ENCODE measurements around the gene RAD51AP1.
"Not testable (repeated sequence)": the region's sequence is repeated elsewhere in the genome, so short reads cannot be mapped to it uniquely, and the experiment has no call there.

RAD51AP1 gene, protein sequence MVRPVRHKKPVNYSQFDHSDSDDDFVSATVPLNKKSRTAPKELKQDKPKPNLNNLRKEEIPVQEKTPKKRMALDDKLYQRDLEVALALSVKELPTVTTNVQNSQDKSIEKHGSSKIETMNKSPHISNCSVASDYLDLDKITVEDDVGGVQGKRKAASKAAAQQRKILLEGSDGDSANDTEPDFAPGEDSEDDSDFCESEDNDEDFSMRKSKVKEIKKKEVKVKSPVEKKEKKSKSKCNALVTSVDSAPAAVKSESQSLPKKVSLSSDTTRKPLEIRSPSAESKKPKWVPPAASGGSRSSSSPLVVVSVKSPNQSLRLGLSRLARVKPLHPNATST

DNA sequence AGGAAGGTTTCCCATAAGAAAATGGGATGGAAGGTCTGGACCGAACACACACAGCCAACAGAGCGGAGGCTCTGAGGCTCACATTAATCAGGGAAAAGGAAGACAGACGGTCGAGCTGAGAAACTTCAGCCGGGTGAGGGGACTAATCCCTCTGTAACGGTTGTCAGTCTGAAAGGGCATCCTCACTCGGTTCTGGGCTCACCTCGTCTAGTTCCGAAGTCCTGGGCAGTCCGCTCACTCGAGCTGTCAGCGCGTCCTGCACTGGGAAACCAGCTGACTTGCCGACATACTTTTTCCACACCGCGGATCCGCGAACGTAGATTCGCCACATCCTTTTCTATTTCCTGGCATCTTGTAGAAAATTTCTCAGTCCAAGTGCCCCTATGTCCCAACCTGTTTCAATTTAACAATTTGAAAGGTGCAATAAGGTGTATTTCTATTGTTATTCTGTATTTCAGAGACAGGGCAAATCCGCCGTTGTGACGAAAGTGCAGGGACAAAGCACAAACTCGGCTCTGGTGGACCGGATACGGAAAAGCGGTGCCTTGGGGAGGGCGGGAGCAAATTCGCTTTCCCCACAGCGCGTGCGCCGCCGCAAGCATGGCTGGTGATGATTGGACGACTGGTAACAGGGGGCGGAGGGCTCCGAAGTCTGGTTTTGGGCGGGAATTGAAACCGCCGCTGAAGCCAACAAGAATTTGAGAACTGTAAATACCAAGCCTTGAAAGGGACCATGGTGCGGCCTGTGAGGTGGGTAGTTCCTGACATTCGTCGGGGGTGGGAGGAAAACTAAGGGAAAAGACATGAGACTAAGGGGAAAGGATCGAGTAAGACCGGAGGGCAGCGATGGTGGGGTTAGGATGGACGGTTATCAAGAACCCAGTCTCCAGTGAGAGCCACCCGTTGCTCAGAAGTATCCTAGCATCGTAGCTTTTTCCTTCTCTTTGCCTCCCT lies at the start of gene RAD51AP1:
Gene RAD51AP1 (plus strand): TSS at position 684 of the 954 bp plus-strand sequence. CDS start 50 bp downstream, at position 734.
- DNase-seq = peak; percentile 91

DNA sequence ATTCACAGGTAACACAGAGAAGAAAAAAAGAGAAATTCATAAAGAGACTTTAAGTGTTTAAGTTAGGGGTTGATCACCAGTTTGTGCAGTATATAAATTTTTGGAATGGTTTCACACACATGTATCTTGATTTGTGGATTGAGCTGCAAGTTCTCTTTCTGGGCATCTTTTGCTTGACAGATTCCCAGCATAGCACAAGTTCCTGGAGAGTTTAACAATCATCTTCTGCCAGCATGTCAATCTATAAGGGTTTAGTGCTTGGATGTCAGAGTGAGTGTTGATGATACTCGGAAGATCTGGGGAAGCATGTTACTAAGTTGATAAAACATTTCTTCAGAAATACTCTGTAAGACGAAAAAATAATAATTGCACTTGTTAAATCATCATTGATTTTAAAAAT lies 49.1 kb upstream of the RAD51AP1 start:
- DNase-seq = no peak

DNA sequence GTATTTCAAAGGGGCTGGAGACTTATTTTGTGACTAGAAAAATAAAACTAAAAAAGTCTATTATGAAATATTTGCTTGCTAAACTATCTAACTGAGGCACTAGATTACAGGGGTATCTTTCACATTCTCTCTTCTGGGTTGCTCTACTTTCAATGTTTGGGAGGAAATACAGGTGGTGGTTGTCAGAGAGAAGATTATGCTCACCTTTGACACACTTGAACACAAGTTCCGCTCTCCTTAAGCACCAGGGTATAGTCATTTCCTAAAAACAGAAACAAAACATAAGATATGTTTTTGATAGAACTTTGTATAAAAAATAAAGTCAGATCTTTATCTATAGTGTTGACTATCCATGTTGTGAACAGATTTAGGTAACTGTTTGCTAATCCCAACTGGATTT lies 47.7 kb upstream of the RAD51AP1 start:
- DNase-seq = no peak

DNA sequence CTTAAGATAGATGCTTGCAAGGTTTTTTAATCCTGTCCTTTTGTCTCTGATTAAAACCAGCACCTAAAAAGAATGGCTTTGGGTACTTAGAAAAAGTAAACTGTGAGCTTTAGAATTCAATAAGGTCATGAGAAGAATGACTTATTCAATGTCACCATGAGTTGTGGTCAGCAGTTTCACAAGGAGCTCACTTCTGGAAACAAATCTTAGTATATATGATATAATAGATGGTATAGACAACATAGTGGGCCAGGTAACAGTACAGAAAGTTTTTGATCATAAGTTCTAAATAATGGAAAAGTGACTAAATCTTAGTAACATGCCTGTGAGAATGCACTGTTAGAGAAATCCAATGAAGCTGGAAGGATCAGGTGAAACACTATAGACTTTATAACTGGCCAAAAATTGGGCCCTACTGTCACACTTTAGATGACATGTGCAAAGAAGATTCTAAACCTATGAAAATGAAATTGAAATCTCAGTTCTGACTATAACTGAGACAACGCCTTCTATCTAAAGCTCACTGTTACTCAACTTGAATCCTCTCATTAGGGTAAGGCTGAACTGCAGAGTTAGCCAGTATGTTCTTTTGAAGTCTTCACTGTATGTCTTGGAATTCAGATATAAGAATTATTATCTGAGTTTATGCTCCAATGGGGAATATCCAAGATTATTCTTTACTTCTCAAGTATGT lies 42.4 kb upstream of the RAD51AP1 start:
- DNase-seq = no peak

DNA sequence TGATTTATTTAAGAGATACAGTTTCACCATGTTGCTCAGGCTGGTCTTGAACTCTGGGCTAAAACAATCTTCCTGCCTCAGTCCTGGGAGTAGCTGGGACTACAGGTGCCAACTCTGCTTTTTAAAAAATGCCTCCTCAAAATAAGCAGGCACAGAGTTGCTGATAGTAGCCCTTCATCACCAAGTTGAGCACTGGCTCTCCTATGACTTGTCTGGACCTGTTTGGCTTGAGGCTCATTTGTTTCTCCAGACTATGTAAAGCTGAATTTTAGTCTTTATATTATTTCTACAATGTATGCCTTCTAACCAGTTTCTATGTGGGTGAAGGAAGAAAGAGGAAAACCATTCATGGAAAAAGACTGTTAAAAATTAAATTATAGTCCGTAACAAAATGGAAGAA lies 39.5 kb upstream of the RAD51AP1 start:
- DNase-seq = no peak

DNA sequence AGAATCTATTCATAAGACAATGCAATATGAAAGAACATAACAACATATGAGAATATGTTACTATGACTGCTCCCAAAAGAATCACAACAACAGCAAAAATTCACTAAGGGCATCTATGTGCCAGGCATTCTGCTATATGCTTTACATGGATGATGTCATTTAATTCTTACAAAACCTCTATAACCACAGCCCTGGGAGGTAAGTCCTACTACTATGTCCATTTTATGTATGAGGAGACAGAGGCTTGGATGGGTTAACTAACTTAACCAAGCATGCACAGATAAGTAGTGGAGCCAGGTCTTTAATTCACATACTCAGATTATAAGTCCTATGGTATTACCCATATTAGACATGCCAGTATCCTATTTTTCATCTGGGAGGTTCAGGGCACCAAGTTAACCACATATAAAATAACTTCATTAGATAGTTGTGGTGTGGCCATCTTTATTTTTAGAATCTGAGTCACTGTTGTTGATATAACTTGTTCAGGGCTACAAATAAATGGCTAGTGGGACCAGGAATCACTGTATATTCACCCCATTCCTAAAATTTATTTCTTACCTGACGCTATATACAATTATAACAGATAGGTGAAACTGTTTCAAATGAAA lies 33.2 kb upstream of the RAD51AP1 start:
- no peak for DNase-seq

DNA sequence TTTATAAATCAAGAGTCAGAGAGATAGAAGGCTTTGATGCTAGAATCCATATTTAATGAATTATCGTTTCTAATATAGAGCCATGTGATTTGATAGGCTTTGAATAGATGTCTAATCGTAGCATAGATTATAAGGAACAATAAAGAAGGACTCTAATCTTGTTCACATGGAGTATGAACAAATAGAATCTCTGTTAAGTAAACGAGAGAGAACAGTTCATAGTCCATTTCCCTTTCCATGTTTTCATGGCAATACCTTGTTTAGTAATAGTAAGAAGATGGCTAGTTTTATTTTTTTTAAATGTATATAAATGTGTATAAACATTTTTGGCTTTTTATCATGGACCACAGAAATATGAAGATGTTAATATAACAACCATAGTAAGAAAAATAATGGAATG lies 32.3 kb upstream of the RAD51AP1 start:
- no peak for DNase-seq

DNA sequence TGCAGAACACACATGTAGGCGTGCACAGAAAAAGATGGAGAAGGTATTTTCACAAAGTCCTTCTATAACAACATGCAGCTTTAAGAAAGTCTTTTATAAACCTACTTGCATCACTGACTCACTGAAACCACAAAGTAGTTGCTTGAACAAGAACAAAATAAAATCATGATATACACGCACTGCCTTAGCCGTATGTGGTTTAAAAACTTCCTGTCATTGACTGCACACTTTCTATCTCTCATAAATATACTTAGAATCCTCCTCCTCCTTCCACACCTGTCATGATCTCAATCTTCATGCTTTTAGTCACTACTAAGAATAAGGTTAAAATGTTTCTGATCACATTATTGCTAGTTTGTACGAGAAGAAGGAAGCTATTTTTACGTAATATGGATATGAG lies 31.8 kb upstream of the RAD51AP1 start:
- DNase-seq = no peak

DNA sequence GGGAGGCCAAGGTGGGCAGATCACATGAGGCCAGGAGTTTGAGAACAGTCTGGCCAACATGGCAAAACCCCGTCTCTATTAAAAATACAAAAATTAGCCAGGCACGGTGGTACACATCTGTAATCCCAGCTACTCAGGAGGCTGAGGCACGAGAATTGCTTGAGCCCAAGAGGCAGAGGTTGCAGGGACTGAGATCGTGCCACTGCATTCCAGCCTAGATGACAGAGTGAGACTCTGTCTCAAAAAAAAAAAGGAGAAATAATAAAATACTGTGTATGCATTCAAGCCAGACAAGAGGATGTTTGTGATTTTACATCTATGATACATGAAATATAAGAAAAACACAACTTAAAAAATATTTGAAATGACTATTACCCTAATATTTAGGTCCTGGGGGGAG lies 30.2 kb upstream of the RAD51AP1 start:
- not testable (repeated sequence) for DNase-seq

DNA sequence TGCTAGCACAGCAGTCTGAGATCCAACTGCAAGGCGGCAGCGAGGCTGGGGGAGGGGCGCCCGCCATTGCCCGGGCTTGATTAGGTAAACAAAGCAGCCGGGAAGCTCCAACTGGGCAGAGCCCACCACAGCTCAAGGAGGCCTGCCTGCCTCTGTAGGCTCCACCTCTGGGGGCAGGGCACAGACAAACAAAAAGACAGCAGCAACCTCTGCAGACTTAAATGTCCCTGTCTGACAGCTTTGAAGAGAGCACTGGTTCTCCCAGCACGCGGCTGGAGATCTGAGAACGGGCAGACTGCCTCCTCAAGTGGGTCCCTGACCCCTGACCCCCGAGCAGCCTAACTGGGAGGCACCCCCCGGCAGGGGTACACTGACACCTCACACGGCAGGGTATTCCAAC lies 29.4 kb upstream of the RAD51AP1 start:
- DNase-seq = not testable (repeated sequence)

DNA sequence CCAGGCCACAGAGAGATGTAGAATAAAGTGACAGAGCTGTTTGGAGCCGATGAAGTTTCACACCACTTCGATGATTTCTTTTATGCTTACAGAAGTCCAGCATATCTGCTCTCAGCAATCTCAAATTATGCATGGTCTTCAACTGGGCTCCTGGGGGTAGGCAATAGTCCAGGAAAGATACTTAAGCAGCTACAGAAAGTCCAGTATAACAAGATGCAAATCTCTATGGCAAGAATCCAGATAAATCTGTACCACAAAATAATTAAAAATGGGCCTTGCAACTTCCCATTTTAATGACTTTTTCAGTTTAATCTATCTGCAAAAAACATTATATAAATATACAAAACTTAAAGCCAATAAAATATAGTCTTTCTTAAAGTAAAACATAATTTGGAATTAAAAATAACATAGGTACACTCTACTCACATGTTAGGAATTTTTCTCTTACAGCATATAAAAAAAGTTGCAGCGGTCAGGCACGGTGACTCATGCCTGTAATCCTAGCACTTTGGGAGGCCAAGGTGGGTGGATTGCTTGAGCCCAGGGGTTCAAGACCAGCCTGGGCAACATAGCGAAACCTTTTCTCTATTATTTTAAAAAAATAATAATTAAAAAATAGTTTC lies 20.5 kb upstream of the RAD51AP1 start:
- no peak for DNase-seq

DNA sequence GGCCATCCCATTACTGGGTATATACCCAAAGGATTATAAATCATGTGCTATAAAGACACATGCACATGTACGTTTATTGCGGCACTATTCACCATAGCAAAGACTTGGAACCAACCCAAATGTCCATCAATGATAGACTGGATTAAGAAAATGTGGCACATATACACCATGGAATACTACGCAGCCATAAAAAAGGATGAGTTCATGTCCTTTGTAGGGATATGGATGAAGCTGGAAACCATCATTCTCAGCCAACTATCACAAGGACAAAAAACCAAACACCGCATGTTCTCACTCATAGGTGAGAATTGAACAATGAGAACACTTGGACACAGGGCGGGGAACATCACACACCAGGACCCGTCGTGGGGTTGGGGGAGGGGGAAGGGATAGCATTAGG lies 15.2 kb upstream of the RAD51AP1 start:
- DNase-seq = not testable (repeated sequence)

DNA sequence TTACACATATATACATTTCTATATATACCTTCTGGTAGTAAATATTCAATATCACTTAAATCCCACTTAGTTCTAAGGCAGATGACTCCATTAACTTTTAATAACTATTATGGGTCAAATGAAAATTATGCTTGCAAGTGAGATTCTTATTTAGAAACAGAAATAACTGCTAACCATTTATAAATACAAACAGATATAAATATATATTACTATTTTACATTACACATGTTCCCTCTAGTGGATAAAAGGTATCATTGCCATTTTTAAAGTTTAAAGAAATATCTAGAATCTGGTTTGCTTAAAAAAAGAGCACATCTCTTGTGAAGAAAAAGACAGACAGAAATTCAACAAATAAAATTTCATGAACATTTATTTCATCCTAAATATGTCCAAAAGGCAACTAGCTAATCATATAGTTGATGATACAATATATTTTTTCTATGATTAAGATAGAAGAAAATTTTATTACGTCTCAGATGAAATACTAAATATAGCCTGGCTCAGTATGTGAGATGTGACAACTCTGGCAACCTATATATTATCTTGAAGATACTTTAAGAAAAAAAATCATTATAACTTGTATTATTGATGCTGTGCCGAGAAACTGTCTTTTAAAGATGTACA lies 11.7 kb upstream of the RAD51AP1 start:
- DNase-seq = no peak

DNA sequence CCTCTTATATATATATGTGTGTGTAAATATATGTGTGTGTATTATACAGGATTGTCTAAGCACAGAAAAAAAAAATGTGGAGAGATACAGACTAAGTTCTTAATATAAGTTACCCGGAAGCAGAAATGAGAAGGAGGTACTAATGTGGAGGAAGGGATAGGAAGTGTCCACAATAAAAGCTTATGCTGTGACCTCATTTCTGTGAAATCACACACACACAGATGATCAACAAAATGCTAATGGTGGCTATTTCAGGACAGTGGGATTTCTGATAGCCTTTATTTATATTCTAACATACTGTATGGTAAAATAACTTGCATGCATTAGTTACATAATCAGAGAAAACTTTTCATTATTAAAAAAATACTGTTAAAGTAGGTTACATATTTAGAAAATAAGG lies 8.5 kb upstream of the RAD51AP1 start:
- DNase-seq = no peak

DNA sequence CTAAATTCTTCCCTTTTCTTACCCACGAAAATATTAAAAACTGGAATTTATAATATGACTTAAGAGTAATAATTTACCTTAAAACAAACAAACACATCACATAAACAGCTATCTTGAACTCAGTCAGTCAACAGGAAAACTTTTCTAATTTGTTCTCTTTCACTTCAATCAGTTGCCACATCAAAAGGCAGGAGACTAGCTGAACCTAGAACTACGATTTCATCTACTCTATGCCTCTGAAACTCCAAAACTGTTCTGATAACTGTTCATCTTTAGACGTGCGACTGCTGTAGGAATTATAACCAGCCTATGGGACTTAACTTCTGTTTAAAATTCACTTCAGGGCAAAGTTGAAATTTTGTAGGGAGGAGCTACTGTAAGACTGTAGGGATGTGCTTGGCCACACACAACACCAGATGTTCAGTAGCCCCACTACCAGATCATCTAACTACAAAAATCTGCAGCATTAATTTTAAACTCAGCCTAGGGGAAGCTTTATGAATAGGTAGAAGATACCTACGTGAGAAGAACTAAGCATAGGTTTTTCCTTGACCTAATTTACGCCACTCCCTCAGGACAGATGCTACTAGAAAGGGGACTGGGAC lies 7.6 kb upstream of the RAD51AP1 start:
- no peak for DNase-seq

DNA sequence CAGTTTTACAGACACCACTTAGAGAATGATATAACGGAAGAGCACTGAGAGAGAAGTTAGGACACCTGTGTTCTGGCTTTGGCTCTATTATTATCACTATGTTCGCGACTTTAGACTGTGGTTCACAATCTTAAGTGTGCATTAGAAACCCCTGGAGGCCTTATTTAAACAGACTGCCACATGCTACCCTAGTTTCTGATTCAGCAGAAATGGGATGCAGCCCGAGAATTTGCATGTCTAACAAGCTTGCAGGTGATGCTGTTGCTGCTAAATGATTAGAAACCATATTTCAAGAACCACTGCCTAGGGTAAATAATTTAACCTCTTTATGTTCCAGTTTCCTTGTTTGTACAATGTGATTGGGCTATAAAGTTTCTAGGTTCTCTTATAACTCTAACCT lies 3.6 kb upstream of the RAD51AP1 start:
- no peak for DNase-seq

DNA sequence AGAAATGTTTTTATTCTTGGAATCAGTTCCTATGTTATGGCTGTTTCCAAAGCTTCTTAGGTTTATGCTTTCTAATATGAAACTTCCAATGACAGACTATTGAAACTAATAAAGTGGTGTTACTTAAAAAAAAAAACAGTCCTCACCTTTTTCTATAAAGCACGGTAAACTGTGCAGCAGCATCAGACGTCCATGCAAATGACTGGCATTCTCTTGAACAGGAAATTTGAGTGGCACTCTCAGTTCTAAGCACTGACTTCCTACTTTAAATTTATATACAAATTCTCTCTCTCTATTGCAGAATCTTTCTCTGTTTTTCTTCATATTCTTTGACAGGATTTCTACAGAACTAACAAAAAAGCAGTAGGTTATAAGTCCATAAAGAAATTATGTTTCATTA lies 2.8 kb upstream of the RAD51AP1 start:
- no peak for DNase-seq

DNA sequence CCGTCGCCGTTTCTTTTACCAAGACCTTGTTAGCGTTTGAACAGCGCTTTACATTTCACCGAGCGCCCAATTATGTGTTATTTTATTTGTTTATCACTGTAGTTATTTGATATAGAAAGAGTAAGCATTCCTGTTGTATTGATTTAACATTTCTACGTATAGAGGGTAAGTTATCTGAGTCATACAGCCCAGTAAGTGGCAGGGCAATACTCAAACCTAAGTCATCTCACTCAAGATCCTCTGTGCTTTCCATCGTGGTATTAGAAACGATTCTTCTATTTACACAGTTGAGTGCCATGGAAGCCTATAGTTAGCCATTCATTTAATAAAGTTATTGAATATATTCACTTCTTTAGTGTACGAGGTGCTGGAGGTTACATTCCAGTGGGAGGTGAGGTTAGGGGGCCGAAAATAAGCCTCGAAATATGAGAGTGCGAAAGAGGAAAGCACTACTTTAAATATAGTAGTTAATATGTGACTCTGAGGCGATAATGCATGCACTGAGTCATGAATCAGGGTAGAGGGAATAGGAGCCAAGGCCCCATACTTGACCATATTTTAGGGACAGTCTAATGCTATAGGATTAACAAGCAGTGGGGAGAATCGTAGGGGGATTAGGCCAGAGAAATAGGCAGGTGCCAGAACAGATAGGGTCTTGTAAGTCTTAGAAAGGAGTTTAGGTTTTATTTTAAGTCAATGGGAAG lies 629 bp downstream of the RAD51AP1 start:
- DNase-seq = no peak

DNA sequence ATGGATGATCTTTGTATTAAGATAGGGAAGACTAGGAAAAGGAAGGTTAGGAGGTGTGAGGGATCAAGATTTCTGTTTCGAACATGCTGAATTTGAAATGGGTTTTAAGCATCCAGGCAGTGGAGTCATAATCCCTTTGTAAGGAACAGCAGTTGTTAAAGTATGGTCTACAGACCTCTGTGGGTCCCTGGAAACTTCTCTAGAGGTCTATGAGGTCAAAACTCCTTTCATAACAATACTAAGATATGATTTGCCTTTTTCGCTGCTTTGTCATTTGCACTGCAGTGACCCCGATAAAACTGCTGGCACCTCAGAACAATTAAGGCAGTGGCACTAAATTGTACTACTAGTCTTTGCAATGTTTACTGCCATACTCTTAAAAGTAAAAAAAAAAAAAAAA lies 1.5 kb downstream of the RAD51AP1 start:
- DNase-seq = no peak

DNA sequence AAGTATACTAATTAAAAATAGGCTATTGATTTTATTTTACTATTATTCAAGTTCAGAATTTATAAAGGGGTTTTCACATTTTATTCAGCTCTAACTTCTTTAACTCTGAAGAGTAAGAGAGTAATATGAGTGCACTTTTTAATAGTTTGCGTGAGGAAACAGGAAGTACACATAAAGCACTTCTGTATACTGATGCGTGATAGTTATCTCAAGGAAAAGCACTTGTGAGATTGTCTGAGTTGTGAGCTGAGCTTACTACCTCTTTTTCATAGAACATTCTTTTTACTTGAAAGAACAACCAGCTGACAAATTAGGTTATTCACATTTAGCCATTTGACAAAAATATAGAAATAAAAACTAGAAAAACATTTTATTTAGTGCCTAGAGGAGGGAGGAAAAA lies 1.9 kb downstream of the RAD51AP1 start:
- DNase-seq = no peak

DNA sequence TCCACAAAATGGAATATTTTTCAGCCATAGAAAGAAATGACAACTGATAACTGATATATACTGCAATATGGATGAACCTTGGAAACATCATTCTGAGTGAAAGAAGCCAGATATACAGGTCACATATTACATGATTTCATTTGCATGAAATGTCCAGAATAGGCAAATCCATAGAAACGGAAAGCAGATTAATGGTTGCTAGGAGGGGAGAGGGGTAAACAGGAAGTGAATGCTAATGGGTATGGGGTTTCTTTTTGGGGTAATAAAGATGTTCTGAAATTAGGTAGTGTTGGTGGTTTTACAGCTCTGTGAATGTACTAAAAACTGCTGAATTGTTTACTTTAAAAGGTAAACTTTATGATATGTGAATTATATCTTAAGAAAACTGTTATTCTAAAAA lies 6.5 kb downstream of the RAD51AP1 start:
- no peak for DNase-seq

Data from activated T-cell treated with anti-CD3 and anti-CD28 coated beads, Interleukin-2, amount 50 U/mL, for 1 hour (primary cell).